CD4-positive, CD25-positive, alpha-beta regulatory T cell (primary cell): ENCODE results near the gene CAPN7. TPM values are rescaled to one million over a fixed set of nuclear protein-coding genes. Genes with fewer than 3 reads are reported as not detected.
"Not testable (repeated sequence)": the region's sequence is repeated elsewhere in the genome, so short reads cannot be mapped to it uniquely, and the experiment has no call there.

Experiments used
- ATAC-seq, 2 donors: fragments of 150-1000 bp; cut with Tn5 transposase; one replicate each; pipeline ENCODE4 v1.10.0; 2021; ENCODE audit warnings: low read depth in 2 of 2, moderate number of reproducible peaks in 2 of 2, moderate library complexity in 1 of 2
- DNase-seq, 3 donors: peaks; one replicate each; pipeline versions ENCODE4 v3.0.0 to v3.0.0-alpha.2; 2012 to 2022; ENCODE audit warnings: mixed read lengths in 1 of 3
- H3K27ac ChIP-seq: one replicate; pipeline ENCODE4 v1.7.0; 2013; ENCODE audit warnings: mild to moderate bottlenecking, low read length; ENCODE audit not compliant: insufficient read depth, poor library complexity, severe bottlenecking
- H3K27me3 ChIP-seq: one replicate; pipeline ENCODE4 v1.7.0; 2013; ENCODE audit warnings: low read length; ENCODE audit not compliant: control insufficient read depth, insufficient read depth
- H3K36me3 ChIP-seq: one replicate; pipeline ENCODE4 v1.7.0; 2013; ENCODE audit warnings: mild to moderate bottlenecking, low read length, moderate library complexity; ENCODE audit not compliant: control insufficient read depth, insufficient read depth
- H3K4me1 ChIP-seq: 2 replicates; pipeline ENCODE4 v1.7.0; 2013; ENCODE audit warnings: mild to moderate bottlenecking, low read length; ENCODE audit not compliant: insufficient read depth, control insufficient read depth, poor library complexity, severe bottlenecking
- H3K4me3 ChIP-seq: one replicate; pipeline ENCODE4 v1.7.0; 2013; ENCODE audit warnings: low read depth, mild to moderate bottlenecking, low read length, moderate library complexity
- H3K9me3 ChIP-seq, 2 experiments: 1 replicate in 1 of 2; 2 replicates in 1 of 2; pipeline ENCODE4 v1.7.0; 2013; ENCODE audit warnings: low read length in 2 of 2, mild to moderate bottlenecking in 1 of 2, moderate library complexity in 1 of 2; ENCODE audit not compliant: control insufficient read depth in 2 of 2
- H3K27ac Mint-ChIP-seq, 3 donors: one replicate each; pipeline ENCODE4 v1.8.0; 2020 to 2022; ENCODE audit warnings: mild to moderate bottlenecking in 3 of 3, mixed read lengths in 3 of 3, moderate library complexity in 2 of 3
- H3K27me3 Mint-ChIP-seq: one replicate; pipeline ENCODE4 v1.8.0; 2022; ENCODE audit warnings: mild to moderate bottlenecking, mixed read lengths
- H3K36me3 Mint-ChIP-seq: one replicate; pipeline ENCODE4 v1.8.0; 2020; ENCODE audit warnings: mixed read lengths
- H3K4me1 Mint-ChIP-seq, 4 donors: one replicate each; pipeline ENCODE4 v1.8.0; 2020 to 2022; ENCODE audit warnings: mixed read lengths in 4 of 4, mild to moderate bottlenecking in 1 of 4
- H3K4me3 Mint-ChIP-seq, 4 donors: one replicate each; pipeline ENCODE4 v1.8.0; 2020 to 2022; ENCODE audit warnings: mild to moderate bottlenecking in 4 of 4, mixed read lengths in 4 of 4, moderate library complexity in 3 of 4
- H3K9me3 Mint-ChIP-seq, 7 donors: one replicate each; pipeline ENCODE4 v1.8.0; 2020 to 2022; ENCODE audit warnings: mixed read lengths in 7 of 7, mild to moderate bottlenecking in 3 of 7, moderate library complexity in 2 of 7
- polyA plus RNA-seq, 4 donors: library from polyadenylated mRNA; unstranded; fragments of 300-500 nt; fragmentation: Illumina TruSeq; gene quantifications; one replicate each; pipeline ENCODE4 v1.2.3, GENCODE V29; 2021
- total RNA-seq: library from RNA; stranded (reverse); gene quantifications from one replicate; pipeline ENCODE4 v1.2.3, GENCODE V29; 2022

Gene CAPN7
- total and polyA plus RNA-seq, 5 donors from 2014 or later = 21.1 to 62.3 (median 21.7) TPM

DNA sequence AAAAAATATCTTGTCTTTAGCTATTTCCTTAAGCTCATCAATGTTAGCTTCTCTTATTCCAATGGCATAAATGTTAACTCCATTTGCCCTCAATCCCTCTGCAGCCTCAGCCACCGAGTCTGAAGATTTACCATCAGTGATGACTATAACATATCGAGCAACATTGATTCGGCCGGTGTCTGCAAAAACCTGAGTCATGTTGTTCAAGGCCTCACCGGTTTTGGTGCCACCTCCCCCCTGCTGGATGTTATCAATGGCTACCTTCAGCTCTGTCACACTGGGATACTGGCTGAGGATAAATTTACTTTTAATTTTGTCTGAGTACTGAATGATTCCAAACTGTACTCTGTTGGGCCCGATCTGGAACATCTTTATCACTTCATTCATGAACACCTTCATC, 41.0 kb upstream of the CAPN7 start:
- DNase-seq (no peak), ATAC-seq (no peak)
- H3K36me3 ChIP-seq = no peaks in the 10 kb centered on the region
- Mint-ChIP-seq H3K4me1 (peaks cover 0 to 6% (median 0%) of the 10 kb centered on the region in 4 donors), H3K27me3 (peaks cover 29% of the 10 kb centered on the region), H3K9me3 (peaks cover 0 to 3% (median 1%) of the 10 kb centered on the region in 7 donors), H3K4me3 (no peak overlapping the region), H3K36me3 (no peaks in the 10 kb centered on the region), H3K27ac (no peak overlapping the region)
- no peaks in the 10 kb centered on the region for H3K4me1 ChIP-seq
- H3K9me3 ChIP-seq = no peaks in the 10 kb centered on the region
- no peak overlapping the region for H3K4me3 ChIP-seq
- peaks cover 2% of the 10 kb centered on the region for H3K27me3 ChIP-seq
- H3K27ac ChIP-seq = no peak overlapping the region

DNA sequence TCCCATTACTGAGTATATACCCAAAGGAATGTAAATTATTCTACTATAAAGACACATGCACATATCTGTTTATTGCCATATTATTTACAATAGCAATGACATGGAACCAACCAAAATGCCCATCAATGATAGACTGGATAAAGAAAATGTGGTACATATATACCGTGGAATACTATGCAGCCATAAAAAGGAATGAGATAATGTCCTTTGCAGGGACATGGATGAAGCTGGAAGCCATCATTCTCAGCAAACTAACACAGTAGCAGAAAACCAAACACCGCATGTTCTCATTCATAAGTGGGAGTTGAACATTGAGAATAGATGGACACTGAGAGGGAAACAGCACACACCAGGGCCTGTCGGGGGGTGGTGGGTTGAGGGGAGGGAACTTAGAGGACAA, 39.7 kb upstream of the CAPN7 start:
- not testable (repeated sequence) for ATAC-seq, H3K27ac Mint-ChIP-seq, H3K4me3 ChIP-seq, H3K27ac ChIP-seq, H3K4me1 ChIP-seq, H3K4me3 Mint-ChIP-seq, DNase-seq, H3K9me3 Mint-ChIP-seq, H3K36me3 ChIP-seq, H3K27me3 ChIP-seq, H3K9me3 ChIP-seq, H3K4me1 Mint-ChIP-seq, H3K36me3 Mint-ChIP-seq
- peaks cover 33% of the 10 kb centered on the region for H3K27me3 Mint-ChIP-seq

DNA sequence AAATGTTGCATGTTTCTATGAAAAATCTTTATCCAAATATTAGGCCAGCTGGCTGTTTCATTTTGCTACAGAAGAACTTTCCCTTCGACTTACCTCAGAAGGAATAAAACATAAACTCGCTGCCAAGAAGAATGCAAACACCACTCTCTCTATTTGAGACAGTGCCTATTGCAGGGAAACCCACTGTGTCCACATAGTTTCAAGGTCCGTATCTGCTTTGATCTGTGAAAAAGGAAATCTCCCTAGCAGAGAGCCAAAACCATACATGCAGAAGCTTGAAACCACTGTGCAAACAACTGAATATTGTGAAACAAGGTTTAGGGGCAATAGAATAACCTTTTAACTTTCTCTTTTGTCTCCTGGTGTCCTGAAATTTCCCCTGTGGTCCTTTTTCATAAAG, 35.0 kb upstream of the CAPN7 start:
- H3K27ac ChIP-seq = no peak overlapping the region
- H3K27ac Mint-ChIP-seq = no peak overlapping the region
- no peaks in the 10 kb centered on the region for H3K36me3 Mint-ChIP-seq
- no peak overlapping the region for H3K4me3 Mint-ChIP-seq
- peaks cover 59% of the 10 kb centered on the region for H3K27me3 Mint-ChIP-seq
- H3K4me1 ChIP-seq = no peaks in the 10 kb centered on the region
- H3K9me3 ChIP-seq = no peaks in the 10 kb centered on the region
- H3K9me3 Mint-ChIP-seq = peaks cover 0 to 2% (median 0%) of the 10 kb centered on the region in 7 donors
- no peak overlapping the region for H3K4me3 ChIP-seq
- peaks cover 15% of the 10 kb centered on the region for H3K27me3 ChIP-seq
- ATAC-seq (no peak), DNase-seq (no peak)
- no peaks in the 10 kb centered on the region for H3K36me3 ChIP-seq
- no peaks in the 10 kb centered on the region for H3K4me1 Mint-ChIP-seq

DNA sequence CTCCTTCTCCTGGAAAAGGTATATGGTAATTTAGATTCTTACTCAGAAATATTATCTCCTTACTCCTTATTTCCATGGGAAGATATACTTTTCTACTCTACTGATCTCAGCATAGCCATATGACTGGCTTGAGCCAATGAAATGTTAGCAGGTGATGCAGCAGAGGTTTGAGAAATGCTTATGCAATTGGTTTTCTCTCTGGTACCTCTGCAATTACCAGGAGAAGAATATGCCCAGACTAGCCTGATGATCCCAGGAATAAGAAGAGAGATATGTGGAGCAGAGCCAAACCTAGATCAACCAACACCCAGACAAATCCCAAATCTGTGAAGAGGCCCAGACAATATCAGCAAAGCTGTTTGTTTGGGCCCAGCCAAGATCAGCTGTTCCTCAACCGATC, 33.2 kb upstream of the CAPN7 start:
- no peak overlapping the region for H3K4me3 Mint-ChIP-seq
- peaks cover 63% of the 10 kb centered on the region for H3K27me3 Mint-ChIP-seq
- no peak for ATAC-seq

DNA sequence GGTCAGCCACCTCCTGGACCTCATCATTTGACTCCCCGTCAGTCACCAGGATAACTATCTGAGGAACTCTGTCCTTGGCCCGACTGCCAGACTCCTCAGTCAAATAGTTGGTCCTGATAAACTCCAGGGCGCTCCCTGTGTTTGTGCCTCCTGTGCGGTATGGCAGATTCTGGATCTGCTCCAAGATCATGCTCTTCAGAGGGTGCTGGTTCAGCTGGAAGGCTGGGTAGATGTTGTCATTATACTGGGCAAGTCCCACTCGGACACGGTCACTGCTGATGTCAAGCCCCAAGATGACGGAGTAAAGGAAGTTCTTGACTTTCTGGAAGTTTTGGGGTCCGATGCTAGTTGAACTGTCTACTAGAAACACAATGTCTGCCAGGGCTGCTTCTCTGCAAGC, 31.1 kb upstream of the CAPN7 start:
- no peak overlapping the region for H3K4me3 ChIP-seq
- no peaks in the 10 kb centered on the region for H3K36me3 ChIP-seq
- Mint-ChIP-seq H3K36me3 (no peaks in the 10 kb centered on the region), H3K4me3 (no peak overlapping the region), H3K9me3 (peaks cover 0 to 2% (median 0%) of the 10 kb centered on the region in 7 donors), H3K4me1 (peaks cover 0 to 3% (median under 1%) of the 10 kb centered on the region in 4 donors), H3K27ac (no peak overlapping the region), H3K27me3 (peaks cover 70% of the 10 kb centered on the region)
- no peak for ATAC-seq
- no peak for DNase-seq
- no peaks in the 10 kb centered on the region for H3K9me3 ChIP-seq
- H3K27me3 ChIP-seq = peaks cover 33% of the 10 kb centered on the region
- no peak overlapping the region for H3K27ac ChIP-seq
- H3K4me1 ChIP-seq = no peaks in the 10 kb centered on the region

More for the DNA sequence above, 33.2 kb upstream of the CAPN7 start:
- Histone ChIP-seq H3K9me3 (no peaks in the 10 kb centered on the region), H3K27me3 (peaks cover 18% of the 10 kb centered on the region), H3K4me1 (no peaks in the 10 kb centered on the region), H3K36me3 (no peaks in the 10 kb centered on the region), H3K4me3 (no peak overlapping the region), H3K27ac (no peak overlapping the region)
- no peak for DNase-seq
- no peaks in the 10 kb centered on the region for H3K36me3 Mint-ChIP-seq
- no peaks in the 10 kb centered on the region for H3K4me1 Mint-ChIP-seq
- no peak overlapping the region for H3K27ac Mint-ChIP-seq
- peaks cover 0 to 2% (median 0%) of the 10 kb centered on the region in 7 donors for H3K9me3 Mint-ChIP-seq

DNA sequence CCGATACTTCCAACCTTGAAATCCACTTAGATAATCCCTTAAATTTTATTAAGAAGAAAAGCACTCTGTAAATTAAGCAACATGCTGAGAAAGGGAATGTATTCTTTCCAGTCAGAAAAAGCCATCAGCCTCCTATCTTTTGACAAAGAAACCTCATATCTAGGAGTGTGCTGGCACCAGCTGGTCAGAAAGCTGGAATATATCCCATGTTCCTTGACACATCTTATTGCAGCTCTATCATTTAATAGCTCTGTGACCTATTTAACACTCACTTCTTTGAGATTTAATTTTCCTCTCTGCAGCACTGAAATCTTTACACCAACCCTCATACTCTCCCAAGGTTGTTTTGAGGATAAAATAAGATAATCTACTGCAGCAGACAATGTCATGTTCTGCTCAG, 30.4 kb upstream of the CAPN7 start:
- peaks cover 37% of the 10 kb centered on the region for H3K27me3 ChIP-seq
- H3K4me3 ChIP-seq = no peak overlapping the region
- H3K4me1 ChIP-seq = no peaks in the 10 kb centered on the region
- H3K9me3 ChIP-seq = no peaks in the 10 kb centered on the region
- no peak for DNase-seq
- Mint-ChIP-seq H3K27me3 (peaks cover 73% of the 10 kb centered on the region), H3K9me3 (peaks cover 0 to 2% (median 0%) of the 10 kb centered on the region in 7 donors), H3K4me1 (peaks cover 0 to 7% (median 1%) of the 10 kb centered on the region in 4 donors), H3K36me3 (no peaks in the 10 kb centered on the region), H3K27ac (no peak overlapping the region), H3K4me3 (no peak overlapping the region)
- no peak overlapping the region for H3K27ac ChIP-seq
- no peaks in the 10 kb centered on the region for H3K36me3 ChIP-seq
- ATAC-seq = no peak

DNA sequence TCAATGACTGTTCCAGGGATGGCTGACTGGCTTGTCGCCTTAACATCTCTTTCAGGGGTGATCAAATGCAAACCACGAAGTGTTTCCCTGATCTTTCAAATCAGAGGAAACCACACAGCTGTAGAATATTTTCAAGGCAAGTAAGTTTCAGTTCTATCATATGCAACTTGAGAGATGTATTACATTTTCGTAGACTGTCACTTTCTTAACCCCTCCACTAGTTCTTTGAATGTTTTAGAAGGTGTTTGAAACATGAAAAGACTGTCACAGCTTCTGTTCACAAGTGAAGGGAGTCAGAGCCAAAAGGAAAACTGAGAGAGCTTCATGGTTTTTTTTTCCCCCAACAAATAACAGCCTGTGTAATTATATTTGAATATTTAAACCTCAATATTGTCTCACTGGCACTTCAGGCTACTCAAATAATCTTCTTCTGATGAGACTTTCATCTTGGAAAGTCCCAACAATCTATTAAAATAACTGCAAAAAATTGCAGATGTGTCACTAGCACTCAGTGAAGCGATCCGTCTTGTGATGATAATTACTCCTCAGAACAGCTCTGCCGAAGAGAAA, 25.9 kb upstream of the CAPN7 start:
- H3K9me3 Mint-ChIP-seq = no peaks in the 10 kb centered on the region
- no peak overlapping the region for H3K27ac Mint-ChIP-seq
- no peak overlapping the region for H3K4me3 Mint-ChIP-seq
- Histone ChIP-seq H3K4me1 (no peaks in the 10 kb centered on the region), H3K4me3 (no peak overlapping the region), H3K9me3 (no peaks in the 10 kb centered on the region), H3K27me3 (peaks cover 42% of the 10 kb centered on the region), H3K36me3 (no peaks in the 10 kb centered on the region), H3K27ac (no peak overlapping the region)
- H3K27me3 Mint-ChIP-seq = peaks cover 69% of the 10 kb centered on the region
- peaks cover 0 to 7% (median 1%) of the 10 kb centered on the region in 4 donors for H3K4me1 Mint-ChIP-seq
- ATAC-seq (no peak), DNase-seq (no peak)
- H3K36me3 Mint-ChIP-seq = no peaks in the 10 kb centered on the region

DNA sequence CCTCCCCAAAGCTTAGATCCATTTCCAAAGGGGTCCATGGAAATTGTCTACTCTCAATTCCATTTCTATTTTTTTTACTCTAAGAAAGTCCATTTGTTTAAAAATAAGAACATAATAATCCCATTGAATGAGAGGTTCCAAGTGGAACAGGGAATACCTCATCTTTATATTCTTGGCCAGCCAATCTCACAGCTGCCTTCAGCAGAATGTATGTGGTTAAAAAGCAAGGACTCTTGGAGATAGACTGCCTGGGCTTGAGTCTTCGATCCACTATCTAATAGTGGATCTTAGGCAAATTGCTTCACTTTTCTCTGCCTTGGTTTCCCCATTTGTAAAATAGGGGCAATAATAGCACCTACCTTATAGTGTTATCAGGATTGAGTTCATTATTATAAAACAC, 24.5 kb upstream of the CAPN7 start:
- Mint-ChIP-seq H3K4me1 (peaks cover 0 to 7% (median 1%) of the 10 kb centered on the region in 4 donors), H3K9me3 (no peaks in the 10 kb centered on the region), H3K36me3 (no peaks in the 10 kb centered on the region), H3K27ac (no peak overlapping the region), H3K4me3 (no peak overlapping the region), H3K27me3 (peaks cover 65% of the 10 kb centered on the region)
- Histone ChIP-seq H3K9me3 (no peaks in the 10 kb centered on the region), H3K4me3 (no peak overlapping the region), H3K27ac (no peak overlapping the region), H3K4me1 (no peaks in the 10 kb centered on the region), H3K27me3 (peaks cover 38% of the 10 kb centered on the region), H3K36me3 (no peaks in the 10 kb centered on the region)
- DNase-seq = no peak
- no peak for ATAC-seq
